ENCODE results near the gene CEP112.
"Not testable (repeated sequence)": the region's sequence is repeated elsewhere in the genome, so short reads cannot be mapped to it uniquely, and the experiment has no call there.

Gene CEP112

DNA sequence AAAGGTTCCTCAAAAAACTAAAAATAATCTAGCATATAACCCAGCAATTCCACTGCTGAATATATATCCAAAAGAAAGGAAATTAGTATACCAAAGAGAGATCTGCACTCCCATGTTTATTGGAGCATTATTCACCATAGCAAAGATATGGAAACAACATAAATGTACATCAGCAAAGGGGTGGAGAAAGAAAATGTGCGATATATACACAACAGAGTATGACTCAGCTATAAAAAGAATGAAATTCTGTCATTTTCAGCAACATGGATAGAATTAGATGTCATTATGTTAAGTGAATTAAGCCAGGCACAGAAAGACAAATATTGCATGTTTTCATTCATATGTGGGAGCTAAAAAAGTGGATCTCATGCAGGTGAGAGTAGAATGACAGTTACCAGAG lies 350.8 kb downstream of the CEP112 start:
- DNase-seq (ENCODE audit: low read depth in 4 of 4, low spot score in 1 of 4) = no peak

DNA sequence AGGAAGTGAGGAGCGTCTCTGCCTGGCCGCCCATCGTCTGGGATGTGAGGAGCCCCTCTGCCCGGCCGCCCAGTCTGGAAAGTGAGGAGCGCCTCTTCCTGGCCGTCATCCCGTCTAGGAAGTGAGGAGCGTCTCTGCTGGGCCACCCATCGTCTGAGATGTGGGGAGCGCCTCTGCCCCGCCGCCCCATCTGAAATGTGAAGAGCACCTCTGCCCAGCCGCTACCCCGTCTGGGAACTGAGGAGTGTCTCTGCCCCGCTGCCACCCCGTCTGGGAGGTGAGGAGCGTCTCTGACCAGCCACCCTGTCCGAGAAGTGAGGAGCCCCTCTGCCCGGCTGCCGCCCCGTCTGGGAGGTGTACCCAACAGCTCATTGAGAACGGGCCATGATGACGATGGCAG lies 354.7 kb downstream of the CEP112 start:
- not testable (repeated sequence) for DNase-seq (ENCODE audit: low read depth in 4 of 4, low spot score in 1 of 4)

DNA sequence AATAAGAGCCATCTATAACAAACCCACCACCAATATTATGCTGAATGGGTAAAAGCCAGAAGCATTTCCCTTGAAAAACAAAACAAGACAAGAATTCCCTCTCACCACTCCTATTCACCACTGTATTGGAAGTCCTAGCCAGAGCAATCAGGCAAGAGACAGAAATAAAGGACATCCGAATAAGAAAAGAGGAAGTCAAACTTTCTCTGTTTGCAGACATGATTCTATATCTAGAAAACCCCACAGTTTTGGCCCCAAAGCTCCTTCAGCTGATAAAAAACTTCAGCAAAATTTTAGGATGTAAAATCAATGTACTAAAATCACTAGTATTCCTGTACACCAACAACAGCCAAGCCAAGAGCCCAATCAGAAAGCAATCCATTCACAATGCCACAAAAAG lies 358.7 kb downstream of the CEP112 start:
- DNase-seq (ENCODE audit: low read depth in 4 of 4, low spot score in 1 of 4) = no peak

DNA sequence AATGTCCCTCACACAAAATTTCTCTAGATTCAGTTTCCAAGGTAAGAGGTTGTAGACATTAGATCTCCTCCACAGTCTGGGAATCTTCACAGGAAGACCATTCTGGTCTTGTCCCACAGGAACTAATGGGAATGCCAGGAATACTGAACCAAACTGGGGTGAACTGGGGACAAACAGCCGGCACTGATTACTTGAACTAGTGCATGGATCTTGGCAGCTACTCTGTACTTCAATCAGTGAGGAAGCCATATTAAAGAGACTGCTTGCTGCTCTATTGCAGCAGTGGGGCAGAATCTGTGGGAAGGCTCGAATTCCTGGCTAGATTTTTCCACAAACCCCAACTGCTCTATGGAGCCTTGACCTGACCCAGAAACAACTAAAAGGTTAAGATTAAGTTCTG lies 361.6 kb downstream of the CEP112 start:
- DNase-seq (ENCODE audit: low read depth in 4 of 4, low spot score in 1 of 4) = no peak

DNA sequence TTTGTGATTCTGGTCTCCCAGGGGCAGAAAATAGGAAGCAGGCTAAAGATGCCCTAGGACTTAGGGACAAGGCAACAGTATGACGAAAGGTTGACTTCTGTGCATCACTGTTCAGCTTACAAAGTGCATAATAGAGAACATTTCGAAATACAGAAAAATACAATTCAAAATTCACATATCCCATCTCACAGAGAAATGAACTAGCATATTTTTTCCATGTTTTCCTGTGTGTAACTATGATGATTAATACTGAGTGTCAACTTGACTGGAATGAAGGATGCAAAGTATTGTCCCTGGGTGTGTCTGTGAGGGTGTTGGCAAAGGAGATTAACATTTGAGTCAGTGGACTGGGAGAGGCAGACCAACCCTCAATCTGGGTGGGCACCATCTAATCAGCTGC lies 365.4 kb downstream of the CEP112 start:
- DNase-seq (ENCODE audit: low read depth in 4 of 4, low spot score in 1 of 4) = not testable (repeated sequence)

DNA sequence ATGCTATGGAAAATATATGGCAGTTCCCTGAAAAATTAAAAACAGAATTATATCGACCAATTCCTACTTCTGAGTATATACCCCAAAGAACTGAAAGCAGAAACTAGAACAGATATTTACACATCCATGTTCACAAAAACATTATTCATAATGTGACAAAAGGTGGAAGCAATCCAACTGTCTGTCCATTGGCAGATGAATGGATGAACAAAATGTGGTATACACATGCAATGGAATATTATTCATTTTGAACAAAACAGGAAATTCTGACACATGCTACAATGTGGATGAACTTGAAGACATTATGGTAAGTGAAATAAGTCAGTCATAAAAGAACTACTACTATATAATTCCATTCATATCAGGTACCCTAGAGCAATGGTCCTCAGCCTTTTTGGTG lies 367.0 kb downstream of the CEP112 start:
- DNase-seq (ENCODE audit: low read depth in 4 of 4, low spot score in 1 of 4) = no peak

DNA sequence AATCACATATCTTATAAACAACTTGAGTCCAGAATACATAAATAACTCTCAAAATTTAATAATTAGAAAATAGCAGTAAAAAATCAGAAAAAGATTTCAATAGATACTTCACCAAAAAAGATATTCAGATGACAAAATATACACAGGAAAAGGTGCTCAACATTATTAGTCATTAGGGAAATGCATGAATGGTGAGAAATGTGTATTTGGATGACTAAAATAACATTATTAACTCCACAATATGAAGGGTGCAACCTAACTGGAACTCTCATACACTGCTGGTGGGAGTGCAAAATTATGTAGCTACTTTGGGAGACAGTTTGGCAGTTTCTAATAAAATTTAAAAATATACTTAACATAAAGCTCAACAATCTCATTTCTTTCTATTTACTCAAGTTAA lies 368.2 kb downstream of the CEP112 start:
- no peak for DNase-seq (ENCODE audit: low read depth in 4 of 4, low spot score in 1 of 4)

DNA sequence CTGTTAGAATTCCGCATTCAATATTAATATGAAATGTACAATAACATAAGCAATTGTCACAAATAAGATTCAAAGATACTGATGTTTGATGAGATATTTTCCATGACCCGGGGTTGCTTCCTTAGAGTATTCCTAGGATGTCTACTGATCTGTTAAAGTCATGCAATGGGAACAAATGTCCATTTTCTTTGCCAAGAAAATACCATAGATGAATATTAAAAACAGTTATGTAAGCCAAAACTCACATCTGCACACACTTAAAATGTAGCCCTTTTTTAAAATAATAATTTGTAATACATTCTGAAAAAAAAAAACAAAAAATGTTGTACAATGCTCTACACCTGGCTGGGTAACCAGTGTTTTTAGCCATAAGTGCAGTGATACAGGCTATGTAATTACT lies 371.1 kb downstream of the CEP112 start:
- no peak for DNase-seq (ENCODE audit: low read depth in 4 of 4, low spot score in 1 of 4)

DNA sequence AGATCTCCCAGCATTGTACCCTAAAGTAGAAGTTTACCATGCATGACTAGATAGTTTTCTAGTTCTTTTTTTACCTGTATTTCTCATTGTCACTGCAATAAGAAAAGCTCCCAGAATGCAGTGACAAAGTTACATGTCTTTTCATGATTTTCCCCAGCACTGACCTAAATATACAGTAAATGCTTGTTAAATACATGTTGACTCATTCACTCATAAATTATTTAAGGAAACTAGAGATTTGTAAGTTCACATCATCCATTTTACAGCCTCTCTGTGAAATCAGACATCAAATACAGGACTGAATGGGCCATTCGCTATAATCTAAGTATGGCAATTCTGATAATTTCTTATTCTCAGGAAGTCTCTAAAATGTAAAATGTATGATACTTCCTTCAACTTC lies 371.6 kb downstream of the CEP112 start:
- no peak for DNase-seq (ENCODE audit: low read depth in 4 of 4, low spot score in 1 of 4)

DNA sequence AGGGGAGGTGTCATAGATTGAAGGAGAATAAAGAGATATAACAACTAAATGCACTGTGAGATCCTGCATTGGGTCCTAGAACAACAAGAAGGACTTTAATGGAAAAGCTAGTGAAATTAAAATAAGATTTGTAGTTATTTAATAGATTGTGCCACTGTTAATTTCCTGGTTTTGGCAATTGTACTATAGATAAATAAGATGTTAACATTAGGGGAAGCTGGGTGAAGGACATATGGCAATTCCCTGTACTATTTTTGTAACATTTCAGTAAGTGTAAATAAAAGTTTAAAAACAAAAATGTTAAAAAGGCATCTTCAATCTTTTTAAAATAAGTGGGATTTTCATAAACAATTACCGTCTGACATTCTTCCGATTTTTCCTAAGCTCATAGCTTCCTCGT lies 372.1 kb downstream of the CEP112 start:
- no peak for DNase-seq (ENCODE audit: low read depth in 4 of 4, low spot score in 1 of 4)

DNA sequence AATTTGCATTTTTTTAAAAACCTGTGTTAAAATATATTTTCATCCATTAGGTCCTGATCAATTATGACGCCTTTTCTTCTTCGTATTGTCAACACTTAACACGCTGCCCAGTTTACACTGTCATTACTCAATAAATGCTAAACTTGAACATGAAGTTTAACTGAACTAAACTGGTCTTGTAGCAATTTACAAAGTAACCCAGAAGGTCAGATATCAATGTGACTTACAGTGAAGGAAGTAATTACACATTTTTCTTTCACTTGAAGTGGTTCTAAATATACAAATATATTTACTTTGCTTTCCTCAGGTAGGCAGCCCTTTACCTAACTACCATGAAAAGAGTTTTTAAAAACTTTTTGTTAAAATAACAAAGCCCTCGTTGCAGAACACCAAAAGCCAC lies 374.0 kb downstream of the CEP112 start:
- DNase-seq (ENCODE audit: low read depth in 4 of 4, low spot score in 1 of 4) = no peak

DNA sequence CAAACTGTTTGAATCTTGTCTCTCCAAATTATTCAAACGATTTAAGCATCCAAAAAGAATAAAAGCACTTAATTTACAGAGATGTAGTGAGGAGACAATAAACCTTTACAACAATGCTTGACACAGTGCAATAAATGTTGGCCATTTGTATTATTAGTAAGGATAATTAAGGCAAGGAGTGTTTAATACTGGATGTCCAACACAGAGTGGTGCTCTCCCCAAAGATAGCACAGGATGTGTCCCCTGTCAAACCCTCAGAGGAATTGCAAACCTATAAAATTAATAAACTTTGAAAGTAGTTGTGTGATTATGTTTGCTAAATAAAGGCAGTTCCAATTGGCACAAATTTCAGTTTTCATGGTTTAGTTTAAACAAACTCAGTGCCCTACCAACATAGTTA lies 377.5 kb downstream of the CEP112 start:
- DNase-seq (ENCODE audit: low read depth in 4 of 4, low spot score in 1 of 4) = no peak

DNA sequence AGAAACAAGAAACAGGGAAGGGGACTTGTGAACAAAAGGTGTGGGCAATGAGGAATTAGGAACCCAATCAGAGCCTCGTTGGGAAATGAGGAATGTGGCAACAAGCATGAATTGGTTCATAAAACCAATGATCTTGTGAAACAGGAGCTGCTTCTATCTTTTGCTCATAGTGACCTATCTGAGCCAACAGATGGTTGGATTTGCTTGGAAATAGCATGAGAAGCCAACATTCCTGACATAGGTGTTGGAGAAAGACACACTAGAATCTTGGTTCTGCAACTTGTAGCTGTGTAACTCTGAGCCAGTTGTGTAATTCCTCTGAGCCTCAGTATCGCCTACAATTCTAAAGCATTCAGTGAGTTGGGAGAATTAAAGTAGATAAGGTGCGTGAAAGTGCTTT lies 378.6 kb downstream of the CEP112 start:
- DNase-seq (ENCODE audit: low read depth in 4 of 4, low spot score in 1 of 4) = no peak

DNA sequence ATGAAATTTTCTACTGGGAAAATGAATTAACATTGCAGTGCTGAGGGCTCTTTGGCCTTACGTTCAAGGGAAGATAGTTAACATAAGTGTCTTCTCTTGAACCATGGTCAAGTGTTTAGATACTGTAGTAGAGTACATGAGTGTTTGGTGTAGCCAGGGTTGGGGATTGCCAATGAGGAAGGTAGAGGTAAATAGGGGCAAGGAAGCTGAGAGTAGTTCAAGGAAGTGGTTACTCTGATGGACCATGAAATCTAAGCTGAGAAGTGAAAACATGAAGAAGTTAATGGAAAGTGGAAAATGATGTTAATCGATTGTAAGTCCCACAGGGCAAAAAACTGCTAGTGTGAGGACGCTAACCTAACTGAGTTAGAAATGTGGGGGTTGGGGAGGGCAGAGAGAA lies 380.9 kb downstream of the CEP112 start:
- no peak for DNase-seq (ENCODE audit: low read depth in 4 of 4, low spot score in 1 of 4)

DNA sequence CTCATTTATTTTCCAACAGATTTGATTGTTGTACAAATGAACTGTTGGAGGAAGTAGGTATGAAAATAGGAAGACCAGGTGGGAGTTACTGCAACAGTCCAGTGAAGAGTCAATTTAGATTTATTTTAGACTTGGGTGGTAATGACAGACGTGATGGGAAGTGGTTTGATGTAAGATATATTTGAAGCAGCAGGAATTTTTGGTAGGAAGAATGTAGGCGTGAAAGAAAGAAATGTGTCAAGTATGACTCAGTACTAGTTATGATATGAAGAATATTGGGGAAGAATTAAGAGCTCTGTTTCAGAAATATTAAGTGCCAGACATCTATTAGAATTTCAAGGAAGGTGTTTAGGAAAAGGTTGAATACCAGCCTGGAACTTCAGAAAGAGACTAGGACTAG lies 382.6 kb downstream of the CEP112 start:
- no peak for DNase-seq (ENCODE audit: low read depth in 4 of 4, low spot score in 1 of 4)

DNA sequence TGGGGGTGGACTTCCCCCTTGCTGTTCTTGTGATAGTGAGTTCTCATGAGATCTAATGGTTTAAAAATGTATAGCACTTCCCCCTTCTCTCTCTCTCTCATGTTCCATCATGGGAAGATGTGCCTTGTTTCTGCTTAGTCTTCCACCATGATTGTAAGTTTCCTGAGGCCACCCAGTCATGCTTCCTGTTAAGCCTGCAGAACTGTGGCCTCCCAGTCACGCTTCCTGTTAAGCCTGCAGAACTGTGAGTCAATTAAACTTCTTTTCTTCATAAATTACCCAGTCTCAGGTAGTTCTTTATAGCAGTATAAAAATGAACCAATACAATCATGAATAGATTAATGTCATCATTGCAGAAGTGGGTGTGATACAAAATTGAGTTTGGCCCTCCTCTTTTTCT lies 383.4 kb downstream of the CEP112 start:
- not testable (repeated sequence) for DNase-seq (ENCODE audit: low read depth in 4 of 4, low spot score in 1 of 4)

DNA sequence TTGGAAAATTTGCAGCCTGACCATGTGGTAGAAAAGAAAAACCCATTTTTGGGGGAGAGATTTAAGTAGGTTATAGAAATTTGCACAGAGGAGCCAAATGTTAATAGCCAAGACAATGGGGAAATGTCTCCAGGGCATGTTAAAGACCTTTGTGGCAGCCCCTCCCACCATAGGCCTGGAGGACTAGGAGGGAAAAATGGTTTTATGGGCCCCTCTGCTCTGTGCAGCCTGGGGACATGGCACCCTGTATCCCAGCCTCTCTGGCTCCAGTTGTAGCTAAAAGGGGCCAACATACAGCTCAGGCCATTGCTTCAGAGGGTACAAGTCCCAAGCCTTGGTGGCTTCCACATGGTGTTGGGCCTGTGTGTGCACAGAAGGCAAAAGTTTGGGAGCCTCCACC lies 384.6 kb downstream of the CEP112 start:
- DNase-seq (ENCODE audit: low read depth in 4 of 4, low spot score in 1 of 4) = no peak

DNA sequence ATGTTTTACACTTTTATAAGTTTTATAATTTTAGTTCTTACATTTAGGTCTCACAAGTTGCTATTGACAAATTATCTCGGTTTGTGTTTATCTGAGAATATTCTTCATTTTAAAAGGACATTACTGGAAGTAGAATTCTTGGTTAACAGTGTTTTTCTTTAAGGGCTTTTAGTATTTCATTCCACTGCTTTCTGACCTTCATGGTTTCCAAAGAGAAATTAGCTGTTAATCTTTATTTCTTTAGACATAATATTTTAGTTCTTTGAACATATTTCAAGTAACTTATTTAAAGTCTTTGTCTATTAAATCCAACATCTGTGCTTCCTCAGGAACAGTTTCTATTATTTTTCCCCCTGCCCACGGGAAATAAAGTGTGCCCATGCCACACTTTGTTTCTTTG lies 390.4 kb downstream of the CEP112 start:
- DNase-seq (ENCODE audit: low read depth in 4 of 4, low spot score in 1 of 4) = no peak

DNA sequence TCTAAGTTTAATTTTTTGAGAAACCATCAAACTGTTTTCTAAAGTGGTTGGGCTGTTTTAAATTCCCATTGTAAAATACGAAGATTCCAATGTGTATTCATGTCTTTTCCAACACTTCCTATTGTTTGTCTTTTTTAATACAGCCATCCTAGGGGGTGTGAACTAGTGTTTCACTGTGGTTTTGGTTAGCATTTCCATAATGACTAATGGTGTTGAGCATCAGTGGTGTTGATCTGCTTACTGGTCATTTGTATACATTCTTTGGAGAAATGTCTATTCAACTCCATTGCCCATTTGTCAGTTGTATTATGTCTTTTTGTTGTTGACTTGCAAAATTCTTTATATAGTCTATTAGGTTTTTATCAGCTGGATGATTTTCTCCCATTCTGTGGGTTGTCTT lies 391.3 kb downstream of the CEP112 start:
- DNase-seq (ENCODE audit: low read depth in 4 of 4, low spot score in 1 of 4) = no peak

DNA sequence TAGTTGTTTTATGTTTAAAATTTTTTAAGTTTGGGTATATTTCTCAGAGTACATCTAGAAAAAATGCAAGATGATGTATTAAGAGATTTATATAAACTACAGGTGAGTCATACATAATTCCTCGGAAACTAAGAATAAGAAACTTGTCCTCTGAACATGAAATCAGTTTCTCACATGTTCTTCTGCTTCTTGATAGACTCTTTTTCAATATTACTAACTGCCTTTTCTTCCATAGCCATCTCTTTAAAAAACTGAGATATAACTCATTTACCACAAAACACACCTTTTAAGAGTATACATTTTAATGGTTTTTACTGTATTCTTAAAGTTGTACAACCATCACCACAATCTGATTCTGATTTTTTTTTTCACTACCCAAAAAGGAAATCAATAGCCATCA lies 392.1 kb downstream of the CEP112 start:
- DNase-seq (ENCODE audit: low read depth in 4 of 4, low spot score in 1 of 4) = no peak

DNA sequence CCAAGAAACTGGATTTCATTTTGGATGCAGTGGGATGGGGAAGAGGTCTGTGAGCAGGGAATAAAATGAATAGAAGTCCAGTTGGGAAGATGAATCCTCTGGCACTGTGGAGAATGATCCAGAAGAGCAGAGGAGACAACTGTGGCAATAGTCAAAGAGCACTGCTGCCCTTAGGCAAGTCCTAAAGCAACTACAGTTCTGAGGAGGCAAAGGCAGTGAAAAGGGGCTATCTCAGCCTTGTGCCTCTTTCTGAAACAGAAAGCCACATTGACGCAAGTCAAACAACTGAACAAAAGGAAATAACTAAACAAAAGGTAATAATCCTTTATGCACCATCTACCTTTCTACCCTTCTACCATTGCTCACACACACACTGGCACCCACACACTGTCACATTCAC lies 392.5 kb downstream of the CEP112 start:
- no peak for DNase-seq (ENCODE audit: low read depth in 4 of 4, low spot score in 1 of 4)

DNA sequence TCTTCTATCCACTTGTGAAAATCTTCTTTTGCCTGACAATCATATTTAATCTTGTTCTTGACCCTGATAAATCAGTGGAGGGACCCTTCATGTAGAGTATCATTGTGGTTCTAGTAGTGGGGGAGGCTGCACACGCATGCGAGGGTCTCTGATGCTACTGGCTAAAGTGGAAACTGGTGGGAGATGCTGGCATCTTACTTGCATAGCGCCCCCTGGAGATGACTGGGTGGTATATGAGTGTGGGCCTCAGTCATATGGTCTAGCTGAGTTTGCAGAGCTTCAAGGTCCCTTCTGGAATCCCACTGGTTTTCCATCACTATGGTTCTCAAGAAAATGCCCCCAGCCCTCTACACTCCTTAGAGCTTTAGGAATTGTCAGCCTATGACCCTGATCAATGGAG lies 394.1 kb downstream of the CEP112 start:
- no peak for DNase-seq (ENCODE audit: low read depth in 4 of 4, low spot score in 1 of 4)

DNA sequence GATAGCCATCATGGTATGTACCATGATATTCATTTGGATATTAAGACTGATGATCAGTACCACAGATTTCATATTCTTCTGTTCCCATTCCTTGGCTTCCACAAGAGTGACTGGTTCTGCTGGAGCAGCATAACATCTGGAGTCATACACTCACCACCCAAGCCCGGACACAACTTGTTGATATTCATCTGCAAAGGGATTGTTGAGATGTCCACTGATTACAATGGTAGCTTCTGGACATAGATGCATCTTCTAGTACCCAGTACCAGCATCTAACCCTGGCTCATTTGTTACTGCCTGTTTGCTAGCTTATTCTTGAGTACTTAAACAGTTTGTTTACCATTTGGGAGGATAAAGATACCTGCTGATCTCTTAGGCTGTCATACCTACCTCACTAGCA lies 394.8 kb downstream of the CEP112 start:
- no peak for DNase-seq (ENCODE audit: low read depth in 4 of 4, low spot score in 1 of 4)

DNA sequence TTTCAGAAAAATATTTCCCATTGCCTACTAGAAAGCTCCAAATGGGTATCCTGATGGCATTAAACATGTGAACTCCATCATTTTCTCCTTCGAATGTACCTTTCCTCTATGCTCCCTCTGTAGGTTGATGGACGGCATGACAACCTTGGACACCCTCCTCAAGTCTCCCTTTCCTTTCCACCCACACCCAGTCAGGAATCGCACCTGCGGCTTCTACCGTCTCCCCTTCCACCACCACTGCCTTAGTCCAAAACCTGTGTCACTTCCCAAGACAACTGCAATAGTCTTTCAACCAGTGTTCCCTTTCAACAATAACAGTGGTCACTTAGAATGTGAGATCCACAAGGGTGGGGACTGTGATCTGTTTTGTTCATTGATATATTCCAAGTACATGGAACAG lies 397.4 kb downstream of the CEP112 start:
- no peak for DNase-seq (ENCODE audit: low read depth in 4 of 4, low spot score in 1 of 4)

Measured in stimulated activated CD4-positive, alpha-beta T cell treated with anti-CD3 and anti-CD28 coated beads, Interleukin-1b, Interleukin-23, amount 100 ng/mL, for 24 hours (primary cell).